Keratinocyte (primary cell): ENCODE results near the gene TMCO1.

ENCODE experiments used
- CTCF ChIP-seq, 3 experiments: IDR thresholded peaks in 1 of 3; conservative IDR thresholded peaks in 1 of 3; optimal IDR thresholded peaks in 1 of 3; 2 replicates in 2 of 3; 3 replicates in 1 of 3; pipeline versions ENCODE3 to v1.5.1; 2011; ENCODE audit warnings: low read length in 3 of 3, mild to moderate bottlenecking in 3 of 3, moderate library complexity in 2 of 3, control low read depth in 1 of 3, inconsistent platforms in 1 of 3; ENCODE audit not compliant: insufficient read depth in 2 of 3; ENCODE audit errors: extremely low read depth in 1 of 3
- EZH2 ChIP-seq: IDR thresholded peaks from one replicate; pipeline ENCODE4 v1.6.1; 2012; ENCODE audit warnings: inconsistent platforms, mild to moderate bottlenecking, low read length, moderate library complexity

- TF ChIP-seq EZH2: no peak
- no peak for TF ChIP-seq CTCF (optimal IDR thresholded peaks at IDR 0.05 in 1 of 3, IDR thresholded peaks at IDR 0.05 in 1 of 3, conservative IDR thresholded peaks at IDR 0.05 in 1 of 3; ENCODE audit: extremely low read depth in 1 of 3, insufficient read depth in 2 of 3, low read length in 3 of 3)
These were observed 69.1 kb downstream of the TMCO1 start for GRCh38 chr1:165699577-165699976.
